Fibroblast of the conjunctiva (primary cell): ENCODE results near the gene CSTA.
"Not testable (repeated sequence)": the region's sequence is repeated elsewhere in the genome, so short reads cannot be mapped to it uniquely, and the experiment has no call there.

Experiments
- DNase-seq: peaks from one replicate; pipeline ENCODE4 v3.0.0-alpha.2; 2010; ENCODE audit warnings: low read depth

The CSTA gene

GRCh38 chr3:122322095-122323075 lies 2.7 kb upstream of the CSTA start:
- DNase-seq = no peak

DNA sequence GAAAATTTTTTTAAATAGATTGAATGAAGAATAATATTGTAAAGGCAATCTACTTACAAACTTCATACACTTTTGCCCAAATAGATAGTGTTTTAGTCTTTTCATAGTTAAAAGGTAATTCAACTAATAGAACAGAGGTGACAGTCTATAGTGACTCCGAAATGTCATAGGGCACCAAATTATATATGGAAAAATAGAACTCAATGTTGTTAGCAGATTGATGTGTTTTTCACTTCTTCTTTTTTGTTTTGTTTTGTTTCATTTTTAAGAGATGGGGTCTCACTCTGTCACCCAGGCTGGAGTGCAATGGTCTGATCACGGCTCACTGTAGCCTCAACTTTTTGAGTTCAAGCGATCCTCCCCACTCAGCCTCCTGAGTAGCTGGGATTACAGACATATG lies 721 bp downstream of the CSTA start:
- no peak for DNase-seq

DNA sequence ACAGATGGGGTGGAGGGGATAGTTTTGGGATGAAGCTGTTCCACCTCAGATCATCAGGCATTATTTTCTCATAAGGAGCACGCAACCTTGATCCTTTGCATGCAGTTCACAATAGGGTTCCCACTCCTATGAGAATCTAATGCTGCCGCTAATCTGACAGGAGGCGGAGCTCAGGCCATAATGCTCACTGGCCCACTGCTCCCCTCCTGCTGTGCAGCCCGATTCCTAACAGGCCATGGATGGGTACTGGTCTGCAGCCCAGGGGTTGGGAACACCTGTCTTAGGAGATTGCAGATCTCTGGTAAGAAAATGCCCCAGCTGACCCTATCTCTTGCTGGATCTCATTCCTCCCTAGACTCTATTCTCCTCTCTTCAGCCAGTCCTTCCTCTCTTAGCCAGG lies 6.8 kb downstream of the CSTA start:
- no peak for DNase-seq

- DNase-seq = no peak
Observed at GRCh38 chr3:122332551-122332950, 7.5 kb downstream of the CSTA start.

- no peak for DNase-seq
Observed at GRCh38 chr3:122342803-122343202, 17.8 kb downstream of the CSTA start.

- DNase-seq = no peak
Observed at GRCh38 chr3:122343654-122344053, 18.6 kb downstream of the CSTA start.

- DNase-seq = no peak
Observed at GRCh38 chr3:122349171-122349570, 24.1 kb downstream of the CSTA start.

DNA sequence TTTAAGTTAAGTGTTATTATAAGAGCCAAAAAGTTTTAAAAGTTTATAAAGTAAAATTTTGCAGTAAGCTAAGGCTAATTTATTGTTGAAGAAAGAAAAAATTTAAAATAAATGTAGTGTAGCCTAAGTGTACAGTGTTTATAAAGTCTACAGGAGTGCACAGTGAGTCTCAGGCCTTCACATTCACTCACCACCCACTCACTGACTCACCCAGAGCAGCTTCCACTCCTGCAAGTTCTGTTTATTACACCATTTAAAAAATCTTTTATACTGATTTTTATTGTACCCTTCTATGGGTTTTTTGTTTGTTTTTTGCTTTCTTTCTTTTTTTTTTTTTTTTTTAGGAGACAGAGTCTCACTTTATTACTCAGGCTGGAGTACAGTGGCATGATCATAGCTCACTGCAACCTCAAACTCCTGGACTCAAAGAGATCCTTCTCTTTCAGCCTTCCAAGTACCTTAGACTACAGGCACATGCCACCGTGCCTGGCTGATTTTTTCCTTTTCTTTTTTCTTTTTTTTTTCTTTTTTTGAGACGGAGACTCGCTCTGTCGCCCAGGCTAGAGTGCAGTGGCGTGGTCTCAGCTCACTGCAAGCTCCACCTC lies 25.9 kb downstream of the CSTA start:
- no peak for DNase-seq

GRCh38 chr3:122351612-122352011 lies 26.6 kb downstream of the CSTA start:
- DNase-seq = no peak

DNA sequence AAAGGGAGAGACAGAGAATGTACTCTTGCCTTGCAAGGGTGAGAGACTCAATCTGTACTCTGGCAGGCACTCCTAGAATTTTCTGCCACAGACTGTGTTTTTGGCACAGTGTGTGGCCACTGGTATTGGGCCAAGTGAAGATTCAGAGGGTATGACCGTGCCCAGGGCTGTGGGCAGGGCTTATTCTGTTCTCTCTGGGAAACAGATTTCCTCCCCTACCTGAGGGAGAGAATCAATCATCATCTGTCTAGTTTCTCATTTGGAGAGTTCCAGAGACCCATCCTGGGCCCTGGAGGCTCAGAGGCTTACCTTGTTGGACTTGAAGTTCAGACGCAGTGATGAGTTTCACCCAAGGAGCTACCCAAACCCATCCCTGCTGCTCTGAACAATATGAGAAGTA lies 28.2 kb downstream of the CSTA start:
- DNase-seq = no peak

GRCh38 chr3:122353893-122354401 lies 28.9 kb downstream of the CSTA start:
- DNase-seq = no peak

DNA sequence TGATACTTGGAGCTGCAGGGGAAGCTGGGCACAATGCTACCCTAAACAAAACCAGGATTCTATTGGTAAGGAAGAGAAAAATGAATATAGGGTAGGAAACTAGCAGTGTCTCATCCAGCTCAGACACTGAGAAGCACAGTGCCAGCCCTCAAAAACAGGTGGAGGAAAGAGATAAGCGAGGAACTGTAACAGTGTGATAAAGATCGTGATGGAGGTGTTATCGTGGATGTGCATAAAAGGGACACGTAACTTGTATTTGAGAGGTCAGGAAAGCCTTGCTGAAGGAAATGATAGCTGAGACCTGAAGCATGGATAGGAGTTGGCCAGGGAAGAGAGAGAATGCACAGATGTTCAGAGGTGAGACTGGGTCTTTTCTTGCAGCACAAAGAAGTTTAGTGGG lies 30.6 kb downstream of the CSTA start:
- no peak for DNase-seq

- DNase-seq = no peak
Observed at GRCh38 chr3:122356402-122356801, 31.4 kb downstream of the CSTA start.

DNA sequence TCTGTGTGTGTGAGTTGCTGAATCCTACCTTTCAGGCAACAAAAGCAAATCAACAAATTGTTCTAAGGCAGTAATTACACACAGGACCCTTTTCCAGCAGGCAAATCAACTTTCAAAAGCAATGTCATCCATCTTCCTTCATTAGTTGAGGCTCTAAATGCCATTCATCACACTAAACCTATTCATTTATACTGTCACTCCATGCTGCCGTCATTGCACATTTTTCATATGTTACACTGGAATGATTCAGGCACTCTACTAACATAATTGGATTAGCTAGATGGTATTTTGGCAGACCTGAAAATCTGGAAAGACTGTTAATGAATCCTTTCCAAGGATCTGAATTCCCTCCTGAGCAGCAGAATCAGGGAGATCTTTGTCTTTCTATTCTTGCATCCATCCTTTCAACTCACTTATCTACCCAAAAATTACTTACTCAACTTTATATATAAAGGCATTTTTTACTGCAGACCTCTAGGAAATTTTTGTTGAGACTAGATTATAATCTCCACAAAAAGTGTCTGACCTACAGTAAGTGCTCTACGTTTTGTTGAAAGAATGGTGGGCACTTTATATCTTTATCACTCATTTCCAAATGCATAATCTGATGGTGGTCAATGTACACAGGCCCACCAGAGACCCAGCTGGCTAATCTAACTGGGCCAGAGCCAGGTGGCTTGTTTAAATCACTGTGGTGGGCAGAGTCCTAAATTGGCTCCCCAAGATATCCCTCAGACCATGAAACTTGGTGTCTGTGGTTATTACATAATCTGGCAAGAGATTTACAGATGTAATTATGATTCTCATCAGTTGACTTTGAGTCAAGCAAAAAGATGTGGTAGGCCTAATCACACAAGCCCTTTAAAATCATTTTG lies 33.0 kb downstream of the CSTA start:
- no peak for DNase-seq

DNA sequence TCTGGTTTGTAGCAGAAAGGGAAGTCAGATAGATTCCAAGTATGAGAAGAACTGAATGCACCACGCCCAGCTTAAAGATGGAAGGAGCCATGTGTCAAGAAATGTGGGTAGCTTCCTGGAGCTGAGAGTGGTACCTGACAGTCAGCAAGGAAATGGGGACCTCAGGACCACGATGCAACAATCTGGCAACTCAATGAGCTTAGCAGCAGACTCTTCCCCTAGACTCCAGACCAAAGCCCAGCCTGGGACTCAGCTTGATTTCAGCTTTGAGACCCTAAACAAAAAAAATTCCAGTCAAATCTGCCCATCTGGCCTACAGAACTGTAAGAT lies 33.6 kb downstream of the CSTA start:
- DNase-seq = no peak

- DNase-seq = no peak
Observed at GRCh38 chr3:122362026-122362425, 37.0 kb downstream of the CSTA start.

DNA sequence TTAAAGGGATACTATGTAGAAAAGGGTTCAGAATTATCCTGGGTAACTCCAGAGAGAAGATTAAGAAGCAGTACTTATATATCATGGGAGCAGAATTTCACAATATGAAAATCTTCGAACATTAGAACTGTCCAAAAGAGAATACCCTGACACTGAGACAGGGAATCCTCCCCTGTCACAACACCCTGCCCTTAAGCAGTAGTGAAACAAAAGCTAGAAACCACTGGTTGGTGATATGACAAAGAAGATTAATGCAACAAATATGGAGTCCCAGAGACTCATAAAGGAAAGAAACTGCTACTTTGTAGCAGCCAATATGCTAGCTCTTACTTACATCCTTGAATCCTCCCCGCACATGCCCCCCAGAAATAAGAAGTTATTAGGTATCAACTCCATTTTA lies 39.4 kb downstream of the CSTA start:
- no peak for DNase-seq

- DNase-seq = no peak
Observed at GRCh38 chr3:122365073-122365472, 40.0 kb downstream of the CSTA start.

DNA sequence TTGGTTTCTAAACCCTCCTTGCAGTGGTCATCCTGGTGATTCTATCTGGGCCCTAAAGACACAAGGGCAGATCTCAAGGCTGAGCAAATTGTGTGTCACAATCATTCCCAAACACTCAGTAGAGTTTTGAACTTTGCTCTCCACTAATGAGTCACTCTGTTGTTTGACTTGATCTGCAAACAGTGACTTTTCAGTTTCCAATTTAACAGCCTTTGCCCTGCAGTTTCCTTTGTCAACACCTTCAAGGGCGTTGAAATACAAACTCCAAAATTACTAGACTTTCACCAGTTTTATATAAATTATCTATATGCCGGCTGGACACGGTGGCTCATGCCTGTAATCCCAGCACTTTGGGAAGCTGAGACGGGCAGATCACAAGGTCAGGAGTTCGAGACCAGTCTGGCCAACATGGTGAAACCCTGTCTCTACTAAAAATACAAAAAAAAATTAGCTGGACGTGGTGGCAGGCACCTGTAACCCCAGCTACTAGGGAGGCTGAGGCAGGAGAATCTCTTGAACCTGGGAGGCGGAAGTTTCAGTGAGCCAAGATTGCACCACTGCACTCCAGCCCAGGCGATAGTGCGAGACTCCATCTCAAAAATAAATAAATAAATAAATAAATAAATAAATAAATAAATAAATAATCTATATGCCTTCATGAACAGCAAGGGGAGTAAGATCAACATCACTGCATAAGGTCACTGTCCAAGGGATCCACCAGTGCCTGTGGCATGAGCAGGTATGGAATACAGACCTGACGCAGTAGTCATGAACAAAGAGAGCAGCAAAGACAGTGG lies 40.7 kb downstream of the CSTA start:
- not testable (repeated sequence) for DNase-seq

DNA sequence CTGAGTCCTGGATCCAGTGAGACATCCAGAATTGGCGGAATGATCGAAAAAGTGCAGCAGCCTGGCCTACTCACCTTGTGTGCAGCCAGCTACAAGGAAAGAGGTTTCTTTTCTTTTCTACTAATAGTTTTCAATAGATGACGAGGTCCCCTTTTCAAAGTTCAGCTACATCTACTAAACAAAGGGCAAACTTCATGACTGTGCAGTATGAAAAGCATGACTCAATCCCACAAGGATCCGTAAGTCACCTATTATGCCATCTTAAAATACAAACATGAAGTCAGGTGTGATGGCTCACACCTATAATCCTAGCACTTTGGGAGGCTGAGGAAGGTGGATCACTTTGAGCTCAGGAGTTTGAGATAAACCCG lies 41.3 kb downstream of the CSTA start:
- no peak for DNase-seq

DNA sequence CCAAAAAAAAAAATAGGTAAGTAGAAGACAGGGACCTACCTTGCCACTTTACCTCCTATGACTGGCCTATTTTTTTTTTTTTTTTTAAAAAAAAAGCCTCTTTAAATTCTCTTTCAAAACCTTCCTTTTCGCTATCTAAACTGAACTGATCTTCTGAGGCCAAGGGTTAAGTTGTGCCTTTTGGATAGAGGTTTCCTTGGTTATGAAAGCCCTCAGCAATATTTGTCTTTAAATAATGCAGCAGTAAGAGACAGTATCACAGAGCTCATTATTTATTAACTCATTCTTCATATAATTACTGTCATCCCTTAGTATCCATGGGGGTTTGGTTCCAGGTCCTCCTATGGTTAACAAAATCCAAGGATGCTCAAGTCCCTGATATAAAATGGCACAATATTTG lies 49.0 kb downstream of the CSTA start:
- no peak for DNase-seq

GRCh38 chr3:122377975-122378374 lies 52.9 kb downstream of the CSTA start:
- DNase-seq = no peak
